ENCODE results near the gene LETMD1. TPM values are rescaled to one million over a fixed set of nuclear protein-coding genes. Genes with fewer than 3 reads are reported as not detected.
A peak's percentile ranks its signal among the peaks of the same experiment; 100 is the strongest.

The LETMD1 gene
- total and polyA plus RNA-seq, 2 of the 8 experiments (the other 6 are each of a cell fraction or from before 2014, with no cell fraction given) = 39.4 to 65.3 TPM

DNA sequence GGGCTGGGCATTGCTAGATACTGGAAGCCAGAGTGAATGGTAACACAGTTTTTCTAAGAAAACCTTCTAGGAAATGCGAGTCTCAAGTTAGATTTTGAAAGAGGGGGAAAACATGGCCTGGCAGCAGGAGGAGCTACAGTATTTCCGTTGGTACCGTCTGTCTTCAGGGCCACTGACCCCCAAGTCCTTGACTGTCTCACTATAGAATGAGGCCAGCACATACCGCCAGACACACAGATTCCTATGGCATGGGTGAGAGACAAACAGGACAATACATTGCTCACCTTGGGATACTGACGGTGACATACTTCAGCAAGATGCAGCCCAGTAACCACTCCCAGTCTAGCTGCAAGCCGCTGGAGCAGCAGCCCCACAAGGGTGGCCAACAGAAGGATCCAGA lies 43.6 kb upstream of the LETMD1 start:
- Histone ChIP-seq H3K4ac (replicated peaks; ENCODE audit: insufficient read length, low read depth, low read length) (no peak overlapping the region), H2BK15ac (ENCODE audit: low read length) (no peak overlapping the region), H3K23ac (ENCODE audit: insufficient read length) (no peak overlapping the region), H3K9me3 (ENCODE audit: insufficient read depth in 2 of 2, low read depth in 1 of 2, low read length in 1 of 2) (no peaks in the 10 kb centered on the region), H4K5ac (ENCODE audit: insufficient read length, low read depth, low read length) (no peak overlapping the region), H3K27me3 (replicated peaks in 1 of 4; ENCODE audit: control insufficient read depth in 3 of 4, extremely low read depth in 1 of 4, insufficient read depth in 3 of 4, low read length in 3 of 4) (no peaks in the 10 kb centered on the region), H2AK5ac (ENCODE audit: low read depth, low read length) (no peak overlapping the region), H2BK12ac (ENCODE audit: low read depth, low read length) (no peak overlapping the region), H2AFZ (ENCODE audit: low read length) (no peak overlapping the region), H4K20me1 (replicated peaks in 1 of 2; ENCODE audit: control insufficient read depth in 1 of 2, insufficient read depth in 2 of 2, low read length in 2 of 2) (no peaks in the 10 kb centered on the region), H3K14ac (ENCODE audit: insufficient read length) (no peak overlapping the region), H3K18ac (ENCODE audit: extremely low read depth, low read length) (no peak overlapping the region), H2BK20ac (ENCODE audit: low read length) (no peak overlapping the region), H3K56ac (replicated peaks; ENCODE audit: insufficient read length, low read depth, low read length) (no peak overlapping the region), H3K79me1 (ENCODE audit: low read depth, low read length) (no peaks in the 10 kb centered on the region; the same call in 1 of the 2 replicates), H3K23me2 (ENCODE audit: low read depth, low read length) (no peaks in the 10 kb centered on the region), H3K9ac (replicated peaks in 1 of 4; ENCODE audit: extremely low read depth in 1 of 4, low read depth in 3 of 4, low read length in 3 of 4) (no peak overlapping the region), H4K91ac (replicated peaks; ENCODE audit: insufficient read length, low read length) (no peak overlapping the region), H2BK5ac (ENCODE audit: low read depth, low read length) (no peak overlapping the region), H3K4me1 (replicated peaks in 1 of 4; ENCODE audit: control insufficient read depth in 3 of 4, insufficient read depth in 4 of 4, low read length in 3 of 4) (peaks cover 0 to 6% (median 3%) of the 10 kb centered on the region in 4 experiments; a peak in 4 of 7 replicates), H3K4me2 (ENCODE audit: insufficient read depth in 1 of 2, low read depth in 2 of 2, low read length in 2 of 2) (no peak overlapping the region), H3K79me2 (ENCODE audit: control insufficient read depth in 1 of 2, insufficient read depth in 2 of 2, low read length in 2 of 2) (peaks cover 0 to 13% of the 10 kb centered on the region in 2 experiments; a peak in 1 of 4 replicates), H3K4me3 (ENCODE audit: extremely low read depth in 1 of 4, insufficient read depth in 2 of 4, low read depth in 3 of 4, low read length in 4 of 4) (no peak overlapping the region), H2BK120ac (replicated peaks; ENCODE audit: low read depth, low read length) (no peak overlapping the region), H3K27ac (ENCODE audit: low read depth, low read length) (no peak overlapping the region; the same call in 1 of the 2 replicates), H3K36me3 (ENCODE audit: control insufficient read depth in 2 of 4, insufficient read depth in 4 of 4, low read length in 3 of 4) (peaks cover 2 to 19% (median 7%) of the 10 kb centered on the region in 4 experiments; a peak in 6 of 8 replicates), H4K8ac (ENCODE audit: extremely low read depth, insufficient read depth, low read length) (no peak overlapping the region)
- 73% methylated on average over 6 of the region's 6 CpGs; no CpG with 5 or more reads in 1 of the 2 experiments for WGBS, 2 experiments (ENCODE audit: extremely low coverage in 1 of 2, insufficient coverage in 1 of 2, insufficient read length in 1 of 2, insufficient replicate concordance in 2 of 2, low coverage in 1 of 2, low lambda C conversion rate in 2 of 2, missing lambda C conversion rate in 1 of 2)
- DNase-seq (ENCODE audit: low read depth in 1 of 2, low spot score in 2 of 2) = no peak
- ChIA-PET POLR2A (ENCODE audit: partially characterized antibody) (interaction anchor here (0.5 to 3.9 kb wide), 8 partner anchors 11 to 386 kb away, joined by 3 to 20 read pairs (median 3); partner anchors contain the start of genes CSRNP2 and SLC11A2), CTCF (ENCODE audit: partially characterized antibody) (interaction anchor here (1.4 to 6.9 kb wide), 5 partner anchors 10 to 179 kb away, joined by 3 to 66 read pairs (median 6); partner anchors contain the start of gene SLC11A2)
- no peak for FAIRE-seq
- TF ChIP-seq SP1 (IDR thresholded peaks at IDR 0.05; ENCODE audit: low read depth, low read length) = no peak
- no peak for TF ChIP-seq CBX8 (IDR thresholded peaks at IDR 0.05; ENCODE audit: borderline replicate concordance, low read depth, low read length)
- TF ChIP-seq RBBP5 (IDR thresholded peaks at IDR 0.05; ENCODE audit: borderline replicate concordance, low read depth, low read length) = no peak
- no peak for TF ChIP-seq HDAC6 (IDR thresholded peaks at IDR 0.05; ENCODE audit: low read depth, low read length)
- TF ChIP-seq SIX5 (IDR thresholded peaks at IDR 0.05; ENCODE audit: low read depth, low read length) = no peak
- TF ChIP-seq, protein P1, sequence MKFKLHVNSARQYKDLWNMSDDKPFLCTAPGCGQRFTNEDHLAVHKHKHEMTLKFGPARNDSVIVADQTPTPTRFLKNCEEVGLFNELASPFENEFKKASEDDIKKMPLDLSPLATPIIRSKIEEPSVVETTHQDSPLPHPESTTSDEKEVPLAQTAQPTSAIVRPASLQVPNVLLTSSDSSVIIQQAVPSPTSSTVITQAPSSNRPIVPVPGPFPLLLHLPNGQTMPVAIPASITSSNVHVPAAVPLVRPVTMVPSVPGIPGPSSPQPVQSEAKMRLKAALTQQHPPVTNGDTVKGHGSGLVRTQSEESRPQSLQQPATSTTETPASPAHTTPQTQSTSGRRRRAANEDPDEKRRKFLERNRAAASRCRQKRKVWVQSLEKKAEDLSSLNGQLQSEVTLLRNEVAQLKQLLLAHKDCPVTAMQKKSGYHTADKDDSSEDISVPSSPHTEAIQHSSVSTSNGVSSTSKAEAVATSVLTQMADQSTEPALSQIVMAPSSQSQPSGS (IDR thresholded peaks at IDR 0.05; ENCODE audit: low read length) = no peak
- TF ChIP-seq CBX5 (IDR thresholded peaks at IDR 0.05; ENCODE audit: low read depth, low read length) = no peak
- TF ChIP-seq CREB1 (IDR thresholded peaks at IDR 0.05) = no peak
- peak; percentile 46 to 57 for TF ChIP-seq RAD21 (IDR thresholded peaks at IDR 0.05 in 1 of 2, conservative IDR thresholded peaks at IDR 0.05 in 1 of 2; ENCODE audit: low read depth in 2 of 2, low read length in 2 of 2)
